Fibroblast of lung (primary cell): Measurements from ENCODE around the gene CTDNEP1.

Experiments used
- EZH2 ChIP-seq: IDR thresholded peaks from 2 replicates; pipeline ENCODE4 v1.5.1; 2012; ENCODE audit warnings: low read length, control low read depth, mild to moderate bottlenecking; ENCODE audit errors: missing control alignments
- TF ChIP-seq, protein P1 (sequence below), 2 donors: IDR thresholded peaks in 1 of 2; conservative IDR thresholded peaks in 1 of 2; 1 replicate in 1 of 2; 2 replicates in 1 of 2; pipeline ENCODE4 v1.5.1; 2011 to 2012; ENCODE audit warnings: low read length in 2 of 2, control low read depth in 1 of 2, inconsistent platforms in 1 of 2, low read depth in 1 of 2, mild to moderate bottlenecking in 1 of 2

DNA sequence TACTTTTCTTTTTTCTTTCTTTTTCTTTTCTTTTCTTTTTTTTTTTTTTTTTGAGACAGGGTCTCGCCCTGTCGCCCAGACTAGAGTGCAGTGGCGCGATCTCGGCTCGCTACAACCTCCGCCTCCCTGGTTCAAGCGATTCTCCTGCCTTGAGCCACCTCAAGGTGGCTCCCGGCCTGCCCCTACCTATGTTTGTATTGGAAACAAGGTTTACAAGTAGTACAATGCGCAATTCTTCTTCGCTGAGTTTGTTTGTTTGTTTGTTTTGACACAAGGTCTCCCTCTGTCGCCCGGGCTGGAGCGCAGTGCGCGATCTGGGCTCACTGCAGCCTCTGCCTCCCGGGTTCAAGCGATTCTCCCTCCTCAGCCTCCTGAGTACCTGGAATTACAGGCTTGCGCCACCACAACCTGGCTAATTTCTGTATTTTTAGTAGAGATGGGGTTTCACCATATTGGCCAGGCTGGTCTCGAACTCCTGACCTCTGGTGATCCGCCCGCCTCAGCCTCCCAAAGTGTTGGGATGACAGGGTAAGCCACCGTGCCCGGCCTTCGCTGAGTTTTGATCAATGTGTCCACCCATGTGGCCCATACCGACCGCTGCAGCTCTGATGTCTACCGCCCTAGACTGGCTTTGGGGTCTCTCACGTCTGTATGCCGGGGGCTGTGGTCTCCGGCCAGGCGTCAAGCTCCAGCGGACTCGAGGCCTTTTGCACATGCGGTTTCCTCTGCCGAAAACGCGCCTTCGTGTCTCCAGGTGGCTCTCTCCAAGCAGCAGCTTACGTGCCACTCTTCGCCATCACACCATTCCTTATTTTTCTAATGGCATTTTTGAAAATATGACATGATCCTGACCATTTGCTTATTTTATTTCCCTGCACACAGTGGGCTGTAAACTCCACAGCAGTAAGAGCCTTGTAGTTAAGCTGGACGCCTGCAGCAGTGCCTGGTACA lies 44.0 kb upstream of the CTDNEP1 start:
- TF ChIP-seq, protein P1, sequence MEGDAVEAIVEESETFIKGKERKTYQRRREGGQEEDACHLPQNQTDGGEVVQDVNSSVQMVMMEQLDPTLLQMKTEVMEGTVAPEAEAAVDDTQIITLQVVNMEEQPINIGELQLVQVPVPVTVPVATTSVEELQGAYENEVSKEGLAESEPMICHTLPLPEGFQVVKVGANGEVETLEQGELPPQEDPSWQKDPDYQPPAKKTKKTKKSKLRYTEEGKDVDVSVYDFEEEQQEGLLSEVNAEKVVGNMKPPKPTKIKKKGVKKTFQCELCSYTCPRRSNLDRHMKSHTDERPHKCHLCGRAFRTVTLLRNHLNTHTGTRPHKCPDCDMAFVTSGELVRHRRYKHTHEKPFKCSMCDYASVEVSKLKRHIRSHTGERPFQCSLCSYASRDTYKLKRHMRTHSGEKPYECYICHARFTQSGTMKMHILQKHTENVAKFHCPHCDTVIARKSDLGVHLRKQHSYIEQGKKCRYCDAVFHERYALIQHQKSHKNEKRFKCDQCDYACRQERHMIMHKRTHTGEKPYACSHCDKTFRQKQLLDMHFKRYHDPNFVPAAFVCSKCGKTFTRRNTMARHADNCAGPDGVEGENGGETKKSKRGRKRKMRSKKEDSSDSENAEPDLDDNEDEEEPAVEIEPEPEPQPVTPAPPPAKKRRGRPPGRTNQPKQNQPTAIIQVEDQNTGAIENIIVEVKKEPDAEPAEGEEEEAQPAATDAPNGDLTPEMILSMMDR (conservative IDR thresholded peaks at IDR 0.05 in 1 of 2, IDR thresholded peaks at IDR 0.05 in 1 of 2; ENCODE audit: low read depth in 1 of 2, low read length in 2 of 2): no peak
- no peak for TF ChIP-seq EZH2
